Measurements from ENCODE around the gene GRIP2. TPM values are rescaled to one million over a fixed set of nuclear protein-coding genes. Genes with fewer than 3 reads are reported as not detected.

GRIP2 gene
- total RNA-seq, 2 experiments from 2014 or later: not detected

DNA sequence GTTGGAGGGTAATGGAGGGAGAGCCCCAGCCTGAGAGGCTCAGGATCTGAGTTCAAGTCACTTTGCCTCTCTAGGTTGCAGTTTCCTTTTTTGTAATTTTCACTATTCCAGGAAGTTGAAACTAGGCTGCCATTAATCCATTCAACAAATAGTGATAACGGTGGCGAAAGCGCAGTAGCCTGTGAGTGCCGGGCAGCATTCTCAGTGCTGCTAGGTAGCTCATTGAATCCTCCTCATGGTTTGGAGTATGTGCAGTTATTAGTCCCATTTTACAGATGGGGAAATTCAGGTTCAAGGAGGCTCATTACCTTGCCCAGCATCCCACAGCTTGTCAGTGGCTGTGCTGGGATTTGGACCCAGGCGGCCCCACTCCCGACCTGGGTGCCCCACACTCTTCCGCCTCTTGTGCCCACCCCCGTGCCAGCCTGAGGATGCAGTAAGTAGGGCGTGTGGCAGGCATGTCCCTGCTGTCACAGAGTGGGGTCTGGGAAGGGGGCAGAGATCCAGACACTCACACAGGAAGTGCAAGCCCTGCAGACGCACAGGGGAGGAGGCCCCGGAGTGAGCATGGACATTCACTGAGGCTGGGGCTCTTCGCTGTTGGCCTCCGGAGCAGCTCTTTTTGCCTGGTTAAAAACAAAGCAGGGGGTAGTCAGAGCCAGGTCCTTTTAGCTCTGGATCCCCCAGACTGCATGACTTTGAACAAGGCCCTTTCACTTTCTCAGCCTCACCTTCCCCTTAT is 79.0 kb downstream of the GRIP2 start:
- intact Hi-C loops (cut with micrococcal nuclease): loop anchor here (10.0 kb wide), 1 partner anchor 56 kb away; the partner anchor contains the start of gene SLC6A6
- DNase-seq: no peak
- Mint-ChIP-seq H3K27me3 (no peaks in the 10 kb centered on the region), H3K36me3 (ENCODE audit: low read depth) (peaks cover 34% of the 10 kb centered on the region), H3K4me1 (ENCODE audit: low read depth) (peaks cover 27% of the 10 kb centered on the region), H3K9me3 (no peaks in the 10 kb centered on the region), H3K27ac (peak overlapping the region; percentile 35), H3K4me3 (no peak overlapping the region)
- ChIA-PET CTCF (interaction anchor here (0.5 to 3.2 kb wide), 7 partner anchors 39 to 1668 kb away, joined by 3 to 17 read pairs (median 4); partner anchors contain the start of gene SLC6A6), POLR2A (no interaction called here)
- ATAC-seq: no peak
- TF ChIP-seq, protein P1, sequence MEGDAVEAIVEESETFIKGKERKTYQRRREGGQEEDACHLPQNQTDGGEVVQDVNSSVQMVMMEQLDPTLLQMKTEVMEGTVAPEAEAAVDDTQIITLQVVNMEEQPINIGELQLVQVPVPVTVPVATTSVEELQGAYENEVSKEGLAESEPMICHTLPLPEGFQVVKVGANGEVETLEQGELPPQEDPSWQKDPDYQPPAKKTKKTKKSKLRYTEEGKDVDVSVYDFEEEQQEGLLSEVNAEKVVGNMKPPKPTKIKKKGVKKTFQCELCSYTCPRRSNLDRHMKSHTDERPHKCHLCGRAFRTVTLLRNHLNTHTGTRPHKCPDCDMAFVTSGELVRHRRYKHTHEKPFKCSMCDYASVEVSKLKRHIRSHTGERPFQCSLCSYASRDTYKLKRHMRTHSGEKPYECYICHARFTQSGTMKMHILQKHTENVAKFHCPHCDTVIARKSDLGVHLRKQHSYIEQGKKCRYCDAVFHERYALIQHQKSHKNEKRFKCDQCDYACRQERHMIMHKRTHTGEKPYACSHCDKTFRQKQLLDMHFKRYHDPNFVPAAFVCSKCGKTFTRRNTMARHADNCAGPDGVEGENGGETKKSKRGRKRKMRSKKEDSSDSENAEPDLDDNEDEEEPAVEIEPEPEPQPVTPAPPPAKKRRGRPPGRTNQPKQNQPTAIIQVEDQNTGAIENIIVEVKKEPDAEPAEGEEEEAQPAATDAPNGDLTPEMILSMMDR (IDR thresholded peaks at IDR 0.05): no peak

DNA sequence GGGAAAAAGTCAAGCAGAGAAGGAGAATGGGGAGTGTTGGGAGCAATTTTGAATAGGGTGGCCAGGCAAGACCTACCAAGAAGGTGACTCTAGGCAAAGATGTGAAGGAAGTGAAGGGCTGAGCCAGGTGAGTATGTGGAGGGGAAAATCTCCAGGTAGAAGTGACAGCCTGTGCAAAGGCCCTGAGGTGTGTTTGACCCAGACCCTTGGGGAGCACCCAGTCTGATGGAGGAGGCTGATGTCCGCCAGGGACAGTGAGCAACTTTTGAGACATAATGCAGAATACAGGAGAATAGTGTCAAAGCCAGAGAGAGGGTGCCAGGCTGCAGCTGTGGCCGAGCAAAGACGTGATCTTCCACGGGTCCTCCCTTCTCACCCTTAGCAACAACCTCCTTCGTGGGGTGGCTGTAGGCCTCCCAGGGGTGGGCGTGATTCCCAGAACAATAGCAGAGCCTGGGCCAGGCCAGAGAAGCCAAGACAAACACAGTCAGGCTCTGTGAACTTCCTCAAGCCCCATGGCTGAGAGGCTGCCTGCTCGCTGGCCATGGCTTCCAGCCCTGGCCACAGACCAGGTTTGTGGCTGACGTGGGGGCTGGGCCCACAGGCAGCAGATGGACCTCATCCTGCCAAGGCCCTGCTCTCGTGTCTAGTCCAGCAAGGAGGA is 79.7 kb downstream of the GRIP2 start:
- Mint-ChIP-seq H3K9me3 (no peaks in the 10 kb centered on the region), H3K4me1 (ENCODE audit: low read depth) (peaks cover 27% of the 10 kb centered on the region), H3K27me3 (no peaks in the 10 kb centered on the region), H3K36me3 (ENCODE audit: low read depth) (peaks cover 34% of the 10 kb centered on the region), H3K4me3 (no peak overlapping the region), H3K27ac (peak overlapping the region; percentile 35)
- ChIA-PET CTCF (interaction anchor here (0.5 to 3.2 kb wide), 7 partner anchors 40 to 257 kb away, joined by 3 to 17 read pairs (median 5); partner anchors contain the start of gene SLC6A6), POLR2A (no interaction called here)
- ATAC-seq: no peak
- TF ChIP-seq, protein P1 (IDR thresholded peaks at IDR 0.05): no peak
- intact Hi-C loops (cut with micrococcal nuclease): loop anchor here (10.0 kb wide), 1 partner anchor 56 kb away; the partner anchor contains the start of gene SLC6A6
- DNase-seq: no peak

DNA sequence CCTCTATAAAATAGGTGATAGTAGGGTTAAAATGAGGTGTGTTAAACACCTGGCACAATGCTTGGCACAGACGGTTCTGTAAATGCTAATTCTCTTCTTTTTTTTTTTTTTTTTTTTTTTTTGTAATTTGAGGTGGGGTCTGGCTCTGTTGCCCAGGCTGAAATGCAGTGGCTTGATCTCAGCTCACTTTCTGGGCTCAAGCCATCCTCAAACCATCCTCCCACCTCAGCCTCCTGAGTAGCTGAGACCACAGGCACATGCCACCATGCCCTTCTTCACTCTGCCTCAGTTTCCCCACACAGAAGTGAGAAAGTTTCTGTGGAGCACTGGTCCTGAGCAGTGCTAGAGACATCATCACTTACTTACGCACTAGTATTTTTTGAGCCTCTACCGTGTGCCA is 80.4 kb downstream of the GRIP2 start:
- ChIA-PET CTCF (interaction anchor here (1.3 to 2.2 kb wide), 2 partner anchors 198 to 256 kb away, joined by 4 to 5 read pairs; no protein-coding TSS in a partner anchor), POLR2A (no interaction called here)
- Mint-ChIP-seq H3K27ac (no peak overlapping the region), H3K4me3 (no peak overlapping the region), H3K36me3 (ENCODE audit: low read depth) (peaks cover 36% of the 10 kb centered on the region), H3K9me3 (no peaks in the 10 kb centered on the region), H3K27me3 (no peaks in the 10 kb centered on the region), H3K4me1 (ENCODE audit: low read depth) (peaks cover 27% of the 10 kb centered on the region)
- TF ChIP-seq, protein P1 (IDR thresholded peaks at IDR 0.05): no peak
- ATAC-seq (no peak), DNase-seq (no peak)
- intact Hi-C loops (cut with micrococcal nuclease): loop anchor here (10.0 kb wide), 1 partner anchor 55 kb away; the partner anchor contains the start of gene SLC6A6

DNA sequence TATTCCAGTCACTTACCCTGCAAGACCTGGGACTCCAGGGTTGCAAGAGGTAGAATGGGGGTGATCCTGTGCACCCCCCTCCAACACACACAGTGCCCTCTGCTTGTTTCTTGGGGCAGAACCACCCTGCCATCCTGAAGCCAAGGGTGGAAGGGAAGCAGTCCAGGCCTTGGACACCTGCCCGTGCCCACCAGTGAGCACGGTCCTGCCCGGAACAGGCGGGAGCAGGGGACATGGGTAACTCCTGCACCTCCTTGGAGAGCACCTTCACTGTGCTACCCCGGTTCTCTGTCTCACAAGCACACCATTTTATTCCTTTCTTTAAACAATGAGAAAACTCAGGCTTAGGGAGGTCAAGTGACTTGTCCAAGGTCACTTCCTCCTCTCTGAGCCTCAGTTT is 80.8 kb downstream of the GRIP2 start:
- intact Hi-C loops (cut with micrococcal nuclease): no loop called here
- Mint-ChIP-seq H3K36me3 (ENCODE audit: low read depth) (peaks cover 37% of the 10 kb centered on the region), H3K4me3 (no peak overlapping the region), H3K4me1 (ENCODE audit: low read depth) (peaks cover 27% of the 10 kb centered on the region), H3K27ac (no peak overlapping the region), H3K27me3 (no peaks in the 10 kb centered on the region), H3K9me3 (no peaks in the 10 kb centered on the region)
- ChIA-PET CTCF (interaction anchor here (1.3 to 2.2 kb wide), 4 partner anchors 8 to 256 kb away, joined by 3 to 18 read pairs (median 4); no protein-coding TSS in a partner anchor), POLR2A (no interaction called here)
- TF ChIP-seq, protein P1 (IDR thresholded peaks at IDR 0.05): no peak
- ATAC-seq (no peak), DNase-seq (no peak)

Measured in activated CD8-positive, alpha-beta T cell treated with anti-CD3 and anti-CD28 coated beads for 36 hours (primary cell).